Bronchial epithelial cell (primary cell): Measurements from ENCODE around the gene SERPINE1. TPM values are rescaled to one million over a fixed set of nuclear protein-coding genes. Genes with fewer than 3 reads are reported as not detected.

Experiments
- DNase-seq: peaks from one replicate; pipeline ENCODE4 v3.0.0-alpha.2; 2010; ENCODE audit warnings: low read depth
- FAIRE-seq: peaks from 2 replicates; lab custom pipeline; 2011; peaks lifted over from hg19 to GRCh38; lab: Jason Lieb, UNC
- H3K27me3 ChIP-seq: 2 replicates; pipeline ENCODE4 v1.5.1; 2011; ENCODE audit warnings: low read length; ENCODE audit not compliant: control insufficient read depth, insufficient read depth
- H3K36me3 ChIP-seq: 2 replicates; pipeline ENCODE4 v1.5.1; 2011; ENCODE audit warnings: low read length; ENCODE audit not compliant: control insufficient read depth, insufficient read depth
- H3K4me3 ChIP-seq: 2 replicates; pipeline ENCODE4 v1.5.1; 2011; ENCODE audit warnings: mild to moderate bottlenecking, low read depth, low read length, control low read depth
- CTCF ChIP-seq: IDR thresholded peaks from 2 replicates; pipeline ENCODE4 v1.5.1; 2011; ENCODE audit warnings: mild to moderate bottlenecking, moderate library complexity, low read length, control low read depth, inconsistent platforms; ENCODE audit not compliant: insufficient read depth, severe bottlenecking
- total RNA-seq: library from RNA; depleted of rRNA; stranded (reverse); fragments of >200 nt; gene quantifications from 2 replicates; pipeline ENCODE4 v1.2.1, GENCODE V29; 2014

Gene SERPINE1
- total RNA-seq, 1 donor from 2014 or later: 54.2 TPM

- no peak for TF ChIP-seq CTCF
- DNase-seq (no peak), FAIRE-seq (no peak)
- no peaks in the 10 kb centered on the region for H3K36me3 ChIP-seq
- H3K4me3 ChIP-seq: no peak overlapping the region
- H3K27me3 ChIP-seq: peaks cover 50% of the 10 kb centered on the region
Observed at GRCh38 chr7:101169110-101169837, 42.4 kb downstream of the SERPINE1 start.

GRCh38 chr7:101169838-101170551 lies 43.1 kb downstream of the SERPINE1 start:
- Histone ChIP-seq H3K27me3 (peaks cover 56% of the 10 kb centered on the region), H3K36me3 (no peaks in the 10 kb centered on the region), H3K4me3 (no peak overlapping the region)
- FAIRE-seq: no peak
- TF ChIP-seq CTCF: peak; percentile 97
- peak; percentile 41 for DNase-seq

GRCh38 chr7:101170617-101171441 lies 43.9 kb downstream of the SERPINE1 start:
- H3K27me3 ChIP-seq: peaks cover 63% of the 10 kb centered on the region
- TF ChIP-seq CTCF: no peak
- DNase-seq: no peak
- FAIRE-seq: no peak
- H3K4me3 ChIP-seq: no peak overlapping the region
- no peaks in the 10 kb centered on the region for H3K36me3 ChIP-seq

- DNase-seq (no peak), FAIRE-seq (no peak)
- Histone ChIP-seq H3K27me3 (peaks cover 62% of the 10 kb centered on the region), H3K36me3 (no peaks in the 10 kb centered on the region), H3K4me3 (no peak overlapping the region)
- TF ChIP-seq CTCF: peak; percentile 39
Observed at GRCh38 chr7:101171442-101171837, 44.5 kb downstream of the SERPINE1 start.

GRCh38 chr7:101172005-101172853 lies 45.3 kb downstream of the SERPINE1 start:
- Histone ChIP-seq H3K27me3 (peaks cover 57% of the 10 kb centered on the region), H3K4me3 (no peak overlapping the region), H3K36me3 (no peaks in the 10 kb centered on the region)
- no peak for TF ChIP-seq CTCF
- FAIRE-seq (no peak), DNase-seq (no peak)
